Erythroblast (primary cell): ENCODE measurements around the gene POLDIP2.
"Not testable (repeated sequence)": the region's sequence is repeated elsewhere in the genome, so short reads cannot be mapped to it uniquely, and the experiment has no call there.

Source experiments
- DNase-seq, 2 experiments: peaks; one replicate each; lab custom pipeline; 2025; lab: John Stamatoyannopoulos, UW
- GATA1 ChIP-seq: IDR thresholded peaks from 2 replicates; pipeline ENCODE4 v1.6.1; 2011; ENCODE audit warnings: low read depth, mild to moderate bottlenecking, control low read depth, low read length, moderate library complexity
- POLR2A ChIP-seq: IDR thresholded peaks from 2 replicates; pipeline ENCODE4 v1.6.1; 2011; ENCODE audit warnings: mild to moderate bottlenecking, low read length

POLDIP2 gene

DNA sequence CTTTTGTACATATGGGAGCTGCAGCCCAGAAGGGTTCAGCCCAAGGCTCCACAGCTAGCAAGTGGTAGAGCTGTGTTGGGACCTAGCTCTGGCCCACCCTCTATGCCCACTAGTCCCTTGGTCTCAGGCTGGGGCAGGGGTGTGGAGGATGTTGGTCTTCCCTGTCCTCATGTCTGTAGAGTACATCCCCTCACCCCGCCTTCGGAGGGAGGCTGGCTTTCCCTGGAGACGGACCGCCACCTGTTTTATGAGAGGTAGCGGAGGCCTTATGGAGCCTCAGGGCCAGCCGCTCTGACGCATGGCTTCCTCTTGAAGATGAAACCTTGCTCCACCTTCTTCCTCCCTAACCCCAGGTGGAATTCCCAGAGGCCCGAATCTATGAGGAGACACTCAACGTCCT, 13.3 kb downstream of the POLDIP2 start:
- TF ChIP-seq GATA1 = no peak
- TF ChIP-seq POLR2A = no peak
- no peak for DNase-seq

DNA sequence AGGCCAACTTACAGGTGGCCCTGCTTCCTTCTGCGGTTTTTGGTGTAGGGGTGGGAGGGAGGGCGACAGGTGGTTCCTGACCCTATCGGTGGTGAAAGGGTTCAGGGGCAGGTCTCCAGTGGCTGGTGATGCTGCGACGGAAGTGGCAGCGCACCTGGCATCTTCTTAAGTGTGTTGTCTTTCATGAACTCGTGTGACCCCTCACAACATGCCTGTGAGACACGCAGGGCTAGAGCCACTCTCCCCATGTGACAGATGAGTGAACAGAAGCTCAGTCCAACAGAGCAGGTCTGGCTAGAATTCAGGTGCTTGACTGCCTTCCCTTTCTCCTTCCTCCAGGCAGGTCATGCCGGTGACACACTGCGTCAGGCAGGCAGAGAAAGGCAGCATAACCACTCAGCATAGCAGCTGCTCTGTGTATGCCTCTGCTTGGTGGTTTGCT, 13.8 kb downstream of the POLDIP2 start:
- TF ChIP-seq GATA1 = no peak
- peak; percentile 18 for TF ChIP-seq POLR2A
- no peak for DNase-seq

DNA sequence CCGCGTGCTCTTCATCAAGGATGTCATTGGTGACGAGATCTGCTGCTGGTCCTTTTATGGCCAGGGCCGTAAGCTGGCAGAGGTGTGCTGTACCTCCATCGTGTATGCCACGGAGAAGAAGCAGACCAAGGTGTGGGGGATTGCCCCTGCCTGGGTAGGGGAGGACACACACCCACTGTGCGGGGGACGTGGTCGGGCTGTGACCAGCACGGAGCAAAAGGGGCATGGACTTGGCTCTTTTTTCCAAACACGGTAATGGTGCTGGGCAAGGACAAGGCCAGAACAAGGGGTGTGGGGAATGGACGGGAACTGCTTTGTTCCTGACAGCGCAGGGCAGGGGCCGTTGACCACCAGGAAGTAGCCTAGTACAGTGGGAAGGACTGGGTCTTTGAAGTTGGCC, 15.0 kb downstream of the POLDIP2 start:
- no peak for DNase-seq
- TF ChIP-seq GATA1 (no peak), POLR2A (no peak)

DNA sequence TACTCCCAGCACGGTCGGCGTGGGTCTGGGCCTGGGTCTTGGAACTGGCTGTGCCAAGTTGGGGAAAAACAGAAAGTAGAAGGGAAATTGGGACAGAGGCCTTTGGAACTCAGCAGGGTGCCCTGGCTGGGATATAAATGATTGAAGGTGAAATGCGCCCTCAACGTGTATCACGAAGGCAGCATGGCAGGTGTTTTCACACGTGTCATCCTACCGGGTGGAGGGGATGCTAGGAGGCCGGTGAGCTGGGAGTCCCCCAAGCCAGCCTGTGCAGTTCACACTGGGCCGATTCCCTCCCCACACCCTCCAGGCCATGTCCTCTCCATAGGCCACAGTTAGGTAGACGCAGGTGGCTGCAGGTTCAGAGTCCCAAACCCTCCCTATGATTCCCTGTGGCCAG, 15.8 kb downstream of the POLDIP2 start:
- no peak for DNase-seq
- no peak for TF ChIP-seq POLR2A
- TF ChIP-seq GATA1 = no peak

DNA sequence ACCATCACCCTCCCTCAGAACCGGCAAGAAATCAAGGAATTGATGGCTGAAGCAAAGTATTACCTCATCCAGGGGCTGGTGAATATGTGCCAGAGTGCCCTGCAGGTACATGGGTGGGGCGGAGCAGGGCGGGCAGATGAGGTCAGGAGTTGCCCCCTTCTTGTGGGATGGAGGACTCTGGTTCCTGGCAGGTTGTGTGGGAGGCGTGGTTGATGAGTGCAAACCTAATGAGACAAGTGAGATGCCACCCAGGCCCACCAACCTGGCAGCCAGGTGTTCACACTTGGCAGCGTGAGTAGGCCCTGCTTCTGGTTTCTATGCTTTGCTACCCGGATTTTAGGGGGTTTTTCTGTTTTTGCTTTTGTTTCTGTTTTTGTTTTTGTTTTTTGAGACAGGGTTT, 17.0 kb downstream of the POLDIP2 start:
- no peak for DNase-seq
- TF ChIP-seq GATA1 (no peak), POLR2A (no peak)

DNA sequence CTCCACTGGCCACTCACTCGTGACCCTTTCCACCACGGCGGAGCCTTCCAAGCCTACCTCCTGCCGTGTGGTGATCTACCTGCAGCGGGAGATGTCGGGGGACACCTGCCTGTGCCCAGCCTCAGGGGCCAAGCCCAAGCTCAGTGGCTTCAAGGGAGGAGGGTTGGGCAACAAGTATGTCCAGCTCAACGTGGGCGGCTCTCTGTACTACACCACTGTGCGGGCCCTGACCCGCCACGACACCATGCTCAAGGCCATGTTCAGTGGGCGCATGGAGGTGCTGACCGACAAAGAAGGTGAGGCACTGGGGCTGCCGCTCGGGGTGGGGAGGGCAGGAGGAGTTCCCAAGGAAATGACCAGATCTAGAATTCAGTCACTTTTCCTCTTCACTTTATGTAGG, 17.9 kb downstream of the POLDIP2 start:
- TF ChIP-seq POLR2A = no peak
- TF ChIP-seq GATA1 = no peak
- DNase-seq = no peak

DNA sequence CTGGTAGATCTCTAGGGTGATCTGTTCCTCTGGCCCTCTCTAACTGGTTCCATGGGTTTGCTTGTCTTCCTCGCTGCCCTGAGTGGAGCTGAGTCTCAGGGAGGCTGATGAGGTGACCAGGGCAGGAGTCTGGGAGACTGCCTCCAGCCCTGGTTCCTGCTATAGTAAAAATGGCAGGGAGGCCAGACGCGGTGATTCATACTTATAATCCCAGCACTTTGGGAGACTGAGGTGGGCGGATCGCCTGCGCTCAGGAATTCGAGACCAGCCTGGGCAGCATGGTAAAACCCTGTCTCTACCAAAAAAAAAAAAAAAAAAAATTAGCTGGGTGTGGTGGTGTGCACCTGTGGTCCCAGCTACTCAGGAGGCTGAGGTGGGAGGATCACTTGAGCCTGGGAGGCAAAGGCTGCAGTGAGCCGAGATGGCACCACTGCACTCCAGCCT, 18.5 kb downstream of the POLDIP2 start:
- not testable (repeated sequence) for DNase-seq

DNA sequence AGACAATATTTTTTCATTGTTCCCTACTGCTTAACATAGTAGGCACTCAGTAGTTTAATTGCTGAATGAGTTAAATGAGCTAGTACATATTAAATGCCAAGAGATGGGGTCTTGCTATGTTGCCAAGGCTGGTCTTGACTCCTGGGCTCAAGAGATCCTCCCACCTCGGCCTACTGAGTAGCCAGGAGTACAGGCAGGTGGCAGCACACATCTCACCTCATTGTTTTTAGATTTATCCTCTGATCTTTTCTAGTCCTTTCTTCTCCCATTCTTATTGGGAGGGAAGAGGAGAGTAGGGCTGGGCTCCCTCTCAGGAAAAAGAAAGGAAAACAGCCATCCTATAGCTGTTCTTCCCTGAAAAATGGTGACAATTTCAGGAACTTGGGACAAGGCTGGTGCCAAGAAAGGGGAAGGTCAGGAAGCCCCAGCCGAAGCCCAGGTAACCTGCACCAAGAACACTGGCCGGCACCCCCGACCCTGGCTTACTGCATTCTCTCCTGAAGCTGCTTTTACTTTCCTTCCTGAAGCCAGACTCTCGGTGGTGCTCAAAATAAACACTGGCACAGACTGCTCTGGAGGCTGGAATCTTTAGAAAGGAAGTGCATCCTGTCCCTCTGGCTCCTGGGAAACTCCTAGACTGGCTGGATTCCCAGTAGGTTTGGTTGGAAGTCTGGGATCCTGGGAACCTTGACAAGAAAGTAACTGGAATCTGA, 19.1 kb downstream of the POLDIP2 start:
- TF ChIP-seq GATA1 (no peak), POLR2A (no peak)

DNA sequence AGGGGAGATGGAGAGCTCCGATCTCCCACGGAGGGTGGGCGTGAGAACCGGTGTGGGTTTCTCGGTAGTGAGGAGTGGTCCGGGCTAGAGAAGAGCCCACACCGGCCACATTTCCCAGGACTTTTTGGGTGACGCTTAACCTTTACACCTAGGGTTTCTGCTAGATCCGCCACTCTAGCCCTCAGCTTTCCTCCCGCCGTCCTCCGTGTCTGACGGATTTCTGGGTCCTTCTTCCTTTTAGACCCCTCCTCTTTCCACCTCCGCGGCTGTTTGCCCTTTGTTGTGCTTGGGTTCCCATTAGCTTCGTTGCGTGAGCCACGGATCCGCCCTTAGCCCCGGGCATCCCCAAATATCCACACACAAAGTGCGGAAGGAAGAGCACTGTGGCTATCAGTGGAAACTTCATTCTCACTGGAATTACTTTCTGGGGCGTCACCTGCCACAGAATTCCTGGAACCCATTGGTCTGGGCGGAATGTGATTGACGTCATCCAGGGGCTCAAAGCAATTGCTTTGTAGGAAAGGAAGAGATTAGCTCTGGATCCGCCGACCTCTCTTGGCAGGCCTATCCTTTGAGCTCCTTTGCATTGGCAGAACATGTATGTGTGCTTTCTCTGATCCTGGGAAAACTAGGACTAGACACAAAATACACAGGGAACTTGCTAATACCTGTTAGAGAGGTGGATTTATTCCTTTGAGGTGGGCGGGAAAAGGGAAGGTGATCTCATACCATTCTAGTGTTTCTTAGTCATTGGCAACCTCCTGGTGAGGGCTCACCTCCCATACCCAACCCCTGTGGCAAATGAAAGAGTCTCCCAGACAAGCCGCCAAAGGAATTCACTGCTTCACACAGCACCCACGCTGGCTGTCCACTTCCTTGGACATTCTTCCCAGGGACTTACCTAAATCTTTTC, 21.1 kb downstream of the POLDIP2 start:
- TF ChIP-seq POLR2A = peak; percentile 29
- no peak for TF ChIP-seq GATA1
- peak; percentile 44 to 66 for DNase-seq

More for the DNA sequence above, 19.1 kb downstream of the POLDIP2 start:
- DNase-seq = no peak

DNA sequence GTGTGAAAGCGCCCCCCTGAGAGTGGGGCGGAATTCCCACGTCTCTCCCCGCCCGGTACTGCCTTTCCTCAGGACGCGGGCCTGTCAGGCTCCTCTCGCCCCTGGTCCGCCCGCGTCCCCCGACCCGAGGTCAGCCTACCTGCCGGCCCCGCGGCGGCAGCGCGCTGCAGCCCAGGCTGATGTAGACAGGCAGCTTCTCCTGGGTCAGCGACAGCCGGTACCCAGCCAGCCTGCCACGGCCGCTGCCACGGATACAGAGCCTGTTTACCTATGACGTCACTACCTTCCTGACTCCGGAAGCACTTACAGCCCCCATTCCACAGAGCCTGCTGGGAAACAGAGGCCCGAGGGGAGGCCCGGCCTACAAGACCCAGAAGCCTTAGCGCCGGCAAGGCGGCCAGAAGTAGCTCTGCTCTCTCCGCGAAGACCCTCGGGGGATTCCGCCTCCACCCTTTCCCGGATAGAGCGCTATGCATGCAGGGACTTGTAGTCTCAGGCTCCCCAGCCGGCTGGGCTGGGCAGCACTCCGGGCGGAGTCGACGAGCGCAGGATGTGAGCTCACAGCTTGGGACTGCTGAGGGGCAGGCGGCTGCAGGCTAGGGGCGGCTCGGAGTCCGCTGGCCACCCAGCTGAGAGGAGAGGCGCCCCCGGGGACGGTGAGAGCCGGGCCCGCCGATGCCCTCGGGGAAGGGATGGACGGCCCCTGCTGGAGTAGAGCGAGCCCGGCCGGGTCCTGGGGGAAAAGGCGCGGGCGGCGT, 21.9 kb downstream of the POLDIP2 start, which contains the start of the genes IFT20 and TNFAIP1:
Gene IFT20 (minus strand): TSS at position 272 of the 758 bp plus-strand sequence. CDS start 3,487 bp downstream, outside the sequence.
Gene TNFAIP1 (plus strand): TSS at position 561 of the 758 bp plus-strand sequence. CDS start 3,761 bp downstream, outside the sequence.
- TF ChIP-seq GATA1 (no peak), POLR2A (peak; percentile 67)
- peak; percentile 99 for DNase-seq

DNA sequence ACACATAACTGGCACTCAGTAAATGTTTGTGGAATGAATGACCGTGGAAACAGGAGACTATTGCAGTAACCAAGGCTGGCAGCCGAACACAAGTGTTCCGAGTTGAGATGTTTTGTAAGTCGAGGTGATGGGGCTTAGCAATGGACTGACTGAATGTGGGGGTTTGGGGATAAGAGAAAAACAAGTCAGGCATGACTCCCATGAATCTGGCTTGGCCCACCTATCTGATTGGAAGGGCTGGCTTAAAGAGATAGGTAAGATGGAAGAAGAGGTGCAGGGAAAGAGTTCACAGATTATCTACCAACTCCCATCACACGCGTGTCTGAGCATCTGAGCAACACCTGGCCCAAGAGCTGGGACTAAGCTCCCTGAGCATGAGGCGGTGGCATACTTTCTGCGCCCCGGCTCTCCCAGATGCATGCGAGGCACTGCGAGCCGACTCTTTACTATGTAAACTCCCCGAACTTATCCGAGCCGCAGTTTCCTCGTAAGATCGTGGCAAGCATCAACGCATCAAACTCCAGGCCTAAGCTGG, 22.6 kb downstream of the POLDIP2 start:
- no peak for TF ChIP-seq GATA1
- TF ChIP-seq POLR2A = no peak
- peak in 1 of 2 experiments; percentile 58 for DNase-seq

DNA sequence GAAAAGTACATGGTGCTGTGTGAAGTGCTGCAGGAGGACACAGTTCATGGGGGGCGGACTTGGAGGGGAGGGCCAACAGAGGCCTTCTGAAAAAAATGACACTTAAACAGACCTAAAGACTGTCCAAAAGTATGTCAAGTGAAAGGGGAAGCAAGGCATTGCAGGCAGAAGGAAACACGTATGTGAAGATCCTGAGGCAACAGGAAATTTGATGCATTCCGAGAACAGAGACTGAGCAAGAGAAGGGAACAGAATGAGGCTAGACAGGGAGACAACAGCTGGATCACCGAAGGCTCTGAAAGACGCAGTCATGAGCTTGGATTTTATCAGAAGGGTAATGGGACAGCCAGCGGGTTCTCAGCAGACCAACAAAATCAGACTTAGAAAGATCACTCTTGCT, 23.2 kb downstream of the POLDIP2 start:
- DNase-seq = peak in 1 of 2 experiments; percentile 44
- TF ChIP-seq GATA1 (no peak), POLR2A (no peak)
